HG02840 (cell line): ENCODE results near the gene VAMP1.
"Not testable (repeated sequence)": the region's sequence is repeated elsewhere in the genome, so short reads cannot be mapped to it uniquely, and the experiment has no call there.

Experiments
- ATAC-seq: cut with Tn5 transposase; IDR thresholded peaks from one replicate; pipeline ENCODE4 v1.9.1; 2021; ENCODE audit warnings: mild to moderate bottlenecking, moderate library complexity, moderate number of reproducible peaks; ENCODE audit not compliant: unreplicated experiment, low FRiP score

The VAMP1 gene

DNA sequence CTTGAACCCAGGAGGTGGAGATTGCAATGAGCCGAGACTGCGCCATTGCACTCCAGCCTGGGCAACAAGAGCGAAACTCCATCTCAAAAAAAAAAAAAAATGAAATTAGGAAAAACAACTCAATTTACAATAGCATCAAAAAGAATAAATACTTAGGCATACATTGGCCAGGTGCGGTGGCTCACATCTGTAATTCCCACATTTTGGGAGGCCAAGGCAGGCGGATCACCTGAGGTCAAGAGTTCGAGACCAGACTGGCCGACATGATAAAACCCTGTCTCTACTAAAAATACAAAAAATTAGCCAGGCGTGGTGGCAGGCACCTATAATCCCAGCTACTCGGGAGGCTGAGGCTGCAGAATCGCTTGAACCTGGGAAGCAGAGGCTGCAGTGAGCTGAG, 42.7 kb downstream of the VAMP1 start:
- ATAC-seq: not testable (repeated sequence)

DNA sequence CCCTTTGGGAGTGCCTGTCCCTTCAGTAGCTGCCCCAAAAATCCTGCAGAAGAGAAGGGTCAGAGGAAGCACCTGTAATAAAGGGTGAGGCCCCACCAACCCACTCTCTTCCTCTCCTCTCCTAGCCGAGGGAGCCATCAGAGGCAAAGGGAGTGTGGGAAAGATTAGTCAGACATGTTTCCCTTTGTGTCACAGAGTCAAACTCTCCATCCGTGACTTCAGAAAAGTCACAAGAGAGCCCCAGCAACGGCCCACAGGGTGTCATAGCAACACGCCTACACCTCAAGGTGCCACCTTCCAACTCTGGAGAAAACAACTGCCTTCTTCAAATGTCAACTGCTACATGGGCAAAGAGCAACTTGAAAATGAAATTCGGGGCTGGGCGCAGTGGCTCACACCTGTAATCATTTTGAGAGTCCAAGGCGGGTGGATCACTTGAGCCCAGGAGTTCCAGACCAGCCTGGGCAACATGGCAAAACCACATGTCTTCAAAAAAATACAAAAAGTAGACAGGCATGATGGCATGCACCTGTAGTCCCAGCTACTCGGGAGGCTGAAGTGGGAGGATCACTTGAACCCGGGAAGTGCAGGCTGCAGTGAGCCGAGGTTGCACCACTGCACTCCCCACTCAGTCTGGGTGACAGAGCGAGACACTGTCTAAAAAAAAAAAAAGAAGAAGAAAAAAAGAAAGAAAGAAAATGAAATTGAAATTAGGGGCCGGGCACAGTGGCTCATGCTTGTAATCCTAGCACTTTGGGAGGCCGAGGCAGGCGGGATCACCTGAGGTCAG, 43.4 kb downstream of the VAMP1 start:
- ATAC-seq: peak; percentile 61

DNA sequence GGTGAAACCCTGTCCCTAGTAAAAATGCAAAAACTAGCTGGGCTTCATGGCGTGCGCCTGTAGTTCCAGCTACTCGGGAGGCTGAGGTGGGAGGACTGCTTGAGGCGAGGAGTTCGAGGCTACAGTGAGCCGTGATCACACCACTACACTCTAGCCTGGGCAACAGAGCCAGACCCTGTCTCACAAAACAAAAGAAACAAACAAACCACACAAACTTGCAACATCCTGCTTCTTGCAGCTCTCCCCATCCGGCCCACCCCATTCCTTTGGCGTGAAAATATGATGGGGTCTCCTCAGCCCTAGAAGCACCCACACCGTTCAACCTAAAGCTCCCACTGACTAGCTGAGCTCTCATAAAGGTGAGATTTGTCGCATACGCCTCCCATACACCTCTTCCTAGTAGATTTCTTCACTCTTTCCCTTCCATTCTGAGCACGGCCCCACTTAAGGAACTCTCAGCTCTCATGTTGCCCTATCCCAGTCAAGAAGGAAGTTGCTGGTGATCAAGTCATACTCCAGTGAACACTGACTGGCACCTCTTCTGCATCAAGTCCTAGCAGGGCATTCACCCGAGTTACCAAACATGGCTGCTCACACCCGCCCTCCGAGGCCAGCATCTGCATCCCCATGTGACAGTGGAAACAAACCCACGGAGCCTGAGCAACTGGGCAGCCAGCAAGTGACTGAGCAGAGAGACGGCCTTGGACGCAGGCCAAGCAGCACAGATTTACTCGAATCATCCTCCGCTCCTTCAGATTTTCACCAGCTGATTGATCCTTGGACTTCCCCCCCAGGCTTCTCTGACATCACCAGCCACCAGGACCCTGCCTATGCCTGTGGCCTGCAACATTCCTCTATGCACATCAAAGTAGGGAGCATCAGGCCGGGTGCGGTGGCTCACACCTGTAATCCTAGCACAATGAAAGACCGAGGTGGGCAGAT, 44.6 kb downstream of the VAMP1 start:
- ATAC-seq: no peak

DNA sequence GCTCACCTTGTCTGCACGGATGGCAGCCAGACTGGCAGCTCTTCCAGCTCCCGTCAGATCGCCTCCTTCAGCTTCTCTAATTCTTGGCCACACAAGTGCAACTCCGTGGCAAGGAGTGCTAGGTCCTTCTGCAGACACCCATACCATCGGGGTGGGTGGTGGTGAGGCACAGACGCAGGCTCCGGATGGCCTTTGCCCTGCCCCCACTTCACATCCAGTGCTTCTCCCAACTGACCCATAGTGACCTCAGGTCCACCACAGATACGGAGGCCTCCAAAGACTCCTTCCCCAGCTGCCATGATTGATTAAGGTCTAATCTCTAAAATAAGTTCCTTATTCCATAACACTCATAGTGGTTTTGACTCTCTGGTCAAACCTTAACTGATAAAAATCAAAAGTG, 45.6 kb downstream of the VAMP1 start:
- no peak for ATAC-seq

DNA sequence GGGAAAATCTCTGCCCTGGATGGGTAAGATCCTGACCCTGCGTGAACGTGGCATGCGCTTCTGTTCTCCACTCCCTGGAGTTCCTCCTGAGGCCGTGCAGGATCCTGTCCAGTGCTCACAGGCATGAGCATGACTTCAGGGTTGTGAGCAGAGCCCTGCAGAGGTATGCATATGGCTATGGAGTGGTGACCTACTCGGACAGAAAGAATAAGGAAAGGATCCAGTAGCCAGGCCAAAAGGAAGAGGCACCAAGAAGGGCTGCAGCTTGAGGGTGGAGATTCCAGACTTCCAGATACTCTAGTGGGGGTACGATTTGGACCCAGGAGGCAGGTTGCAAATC, 46.5 kb downstream of the VAMP1 start:
- no peak for ATAC-seq

DNA sequence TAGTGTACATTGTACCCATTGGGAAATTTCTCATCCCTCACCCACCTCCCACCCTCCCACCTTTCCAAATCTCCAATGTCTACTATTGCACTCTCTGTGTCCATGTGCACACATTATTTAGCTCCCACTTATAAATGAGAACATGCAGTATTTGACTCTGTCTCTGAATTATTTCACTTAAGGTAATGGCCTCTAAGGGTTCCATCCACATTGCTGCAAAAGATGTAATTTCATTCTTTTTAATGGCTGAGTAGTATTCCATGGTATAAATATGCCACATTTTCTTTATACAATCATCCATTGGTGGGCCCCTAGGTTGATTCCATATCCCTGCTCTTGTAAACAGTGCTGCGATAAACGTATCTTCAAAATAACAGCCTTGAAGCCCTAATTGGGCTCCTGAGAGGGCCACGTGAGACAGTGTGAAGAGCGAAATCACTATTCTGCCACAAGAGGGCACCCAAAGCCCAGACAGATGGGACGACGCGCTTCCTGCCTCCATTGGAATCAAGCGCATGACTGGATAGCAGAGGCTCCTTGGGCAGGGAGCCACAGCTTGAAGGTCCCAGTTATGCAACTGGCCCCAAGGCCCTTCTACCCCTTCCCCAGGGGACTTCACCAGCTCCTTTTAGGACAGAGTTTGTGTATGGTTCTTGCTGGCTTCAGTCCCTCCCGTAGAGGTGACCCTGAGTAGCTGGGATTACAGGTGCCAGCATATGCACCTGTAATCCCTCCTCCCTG, 47.0 kb downstream of the VAMP1 start:
- ATAC-seq: no peak

DNA sequence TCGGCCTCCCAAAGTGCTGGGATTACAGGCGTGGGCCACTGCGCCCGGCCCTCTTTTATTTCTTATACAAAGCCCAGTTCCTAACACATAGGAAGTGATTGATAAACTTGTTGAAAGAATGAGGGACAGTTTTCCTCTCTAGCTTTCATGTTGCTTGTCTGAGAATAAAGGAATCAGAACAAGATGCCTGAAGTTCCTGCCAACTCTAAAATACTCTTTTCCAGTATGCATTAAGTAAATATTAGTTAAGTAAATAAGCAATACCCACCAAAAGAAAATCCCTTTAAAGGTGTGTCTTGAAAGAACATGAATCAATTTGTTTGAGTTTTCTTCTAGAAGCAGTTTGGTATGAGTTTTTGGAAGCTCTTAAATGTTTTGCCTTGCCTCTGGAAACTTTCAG, 50.1 kb downstream of the VAMP1 start:
- ATAC-seq: no peak

DNA sequence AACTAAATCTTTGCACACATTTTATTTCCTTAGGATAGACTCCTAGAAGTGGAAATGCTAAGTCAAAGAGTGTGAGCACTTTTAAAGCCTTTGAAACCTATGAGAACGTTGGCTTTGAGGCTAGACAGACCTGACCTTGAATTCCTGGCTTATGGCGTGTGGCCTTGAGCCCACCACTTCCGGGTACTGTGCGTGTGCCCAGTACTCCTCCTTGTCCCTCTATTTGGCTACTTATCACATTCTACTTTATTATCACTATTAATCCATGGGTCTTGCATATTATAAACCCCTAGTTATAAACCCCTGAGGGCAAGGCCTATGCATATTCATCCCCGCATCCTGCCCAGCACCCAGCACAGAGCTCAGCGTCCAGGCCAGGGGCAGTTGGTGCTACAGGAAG, 51.7 kb downstream of the VAMP1 start:
- no peak for ATAC-seq

DNA sequence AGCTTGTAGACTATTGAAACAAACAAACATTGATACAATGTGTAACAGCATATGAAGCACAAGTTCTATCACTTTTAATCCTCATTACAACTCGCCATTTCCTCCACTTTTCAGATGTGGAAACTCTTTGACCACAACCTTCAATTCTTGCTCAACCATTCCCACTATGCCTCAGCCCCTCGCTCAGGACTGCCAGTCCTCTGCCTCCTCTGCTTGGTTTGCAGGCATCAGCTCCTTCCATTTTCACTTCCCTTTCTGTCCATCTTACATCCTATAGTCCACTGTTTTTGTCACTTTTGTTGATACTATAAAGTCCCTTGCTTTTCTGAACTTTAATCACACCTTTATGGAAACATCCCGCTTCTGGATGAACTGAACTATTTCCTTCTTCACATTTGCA, 53.9 kb downstream of the VAMP1 start:
- no peak for ATAC-seq
